Right hindlimb (tissue), 1 donor: ENCODE results near the gene COL4A1.
A peak's percentile ranks its signal among the peaks of the same experiment; 100 is the strongest.
"Not testable (repeated sequence)": the region's sequence is repeated elsewhere in the genome, so short reads cannot be mapped to it uniquely, and the experiment has no call there.

Experiments used
- DNase-seq: peaks from one replicate; pipeline ENCODE4 v3.0.0-alpha.2; 2018

Gene COL4A1

GRCh38 chr13:110128546-110128945 lies 178.4 kb downstream of the COL4A1 start:
- no peak for DNase-seq

GRCh38 chr13:110127986-110128511 lies 178.9 kb downstream of the COL4A1 start:
- no peak for DNase-seq

GRCh38 chr13:110126391-110126961 lies 180.5 kb downstream of the COL4A1 start:
- peak; percentile 62 for DNase-seq

- no peak for DNase-seq
Observed at GRCh38 chr13:110125613-110126272, 181.2 kb downstream of the COL4A1 start.

- DNase-seq, result no peak
Observed at GRCh38 chr13:110125157-110125556, 181.8 kb downstream of the COL4A1 start.

GRCh38 chr13:110124201-110124940 lies 182.6 kb downstream of the COL4A1 start:
- no peak for DNase-seq

DNA sequence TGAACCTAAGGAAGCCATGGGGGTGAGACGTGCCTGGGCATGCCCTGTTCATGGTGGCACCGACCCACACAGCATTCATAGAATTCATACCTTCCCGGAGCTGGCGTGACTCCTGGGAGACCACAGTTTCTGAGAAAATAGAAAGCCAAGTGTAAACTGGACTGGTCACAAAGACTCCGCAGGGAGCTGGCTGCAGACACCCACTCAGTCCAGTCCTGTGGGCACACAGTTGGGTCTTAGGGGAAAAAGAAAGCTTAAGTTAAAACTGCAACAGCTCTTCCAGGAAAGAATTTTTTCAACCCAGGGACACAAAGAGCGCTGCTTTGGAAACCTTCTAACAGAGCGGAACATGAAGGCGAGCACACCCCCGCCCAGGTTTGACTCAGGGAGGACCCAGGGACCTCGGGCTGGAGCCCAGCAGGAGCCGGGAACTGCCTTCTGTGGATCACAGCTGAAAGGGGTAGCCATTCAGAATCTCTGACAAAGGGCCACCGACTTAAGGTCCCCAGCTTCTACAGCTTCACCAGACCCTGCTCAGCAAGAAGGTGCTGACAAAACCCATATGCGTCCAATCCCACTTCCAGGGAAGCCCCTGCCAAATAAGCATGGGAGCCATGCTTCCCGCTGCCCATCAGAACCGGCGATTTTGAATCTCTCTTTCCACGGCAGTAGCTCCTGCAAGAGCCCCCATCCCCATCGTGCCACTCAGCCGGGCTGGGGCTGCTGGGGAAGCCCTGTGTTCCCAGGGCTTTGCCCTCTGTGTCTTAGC lies 183.7 kb downstream of the COL4A1 start:
- no peak for DNase-seq

- DNase-seq, result no peak
Observed at GRCh38 chr13:110121422-110122083, 185.4 kb downstream of the COL4A1 start.

DNA sequence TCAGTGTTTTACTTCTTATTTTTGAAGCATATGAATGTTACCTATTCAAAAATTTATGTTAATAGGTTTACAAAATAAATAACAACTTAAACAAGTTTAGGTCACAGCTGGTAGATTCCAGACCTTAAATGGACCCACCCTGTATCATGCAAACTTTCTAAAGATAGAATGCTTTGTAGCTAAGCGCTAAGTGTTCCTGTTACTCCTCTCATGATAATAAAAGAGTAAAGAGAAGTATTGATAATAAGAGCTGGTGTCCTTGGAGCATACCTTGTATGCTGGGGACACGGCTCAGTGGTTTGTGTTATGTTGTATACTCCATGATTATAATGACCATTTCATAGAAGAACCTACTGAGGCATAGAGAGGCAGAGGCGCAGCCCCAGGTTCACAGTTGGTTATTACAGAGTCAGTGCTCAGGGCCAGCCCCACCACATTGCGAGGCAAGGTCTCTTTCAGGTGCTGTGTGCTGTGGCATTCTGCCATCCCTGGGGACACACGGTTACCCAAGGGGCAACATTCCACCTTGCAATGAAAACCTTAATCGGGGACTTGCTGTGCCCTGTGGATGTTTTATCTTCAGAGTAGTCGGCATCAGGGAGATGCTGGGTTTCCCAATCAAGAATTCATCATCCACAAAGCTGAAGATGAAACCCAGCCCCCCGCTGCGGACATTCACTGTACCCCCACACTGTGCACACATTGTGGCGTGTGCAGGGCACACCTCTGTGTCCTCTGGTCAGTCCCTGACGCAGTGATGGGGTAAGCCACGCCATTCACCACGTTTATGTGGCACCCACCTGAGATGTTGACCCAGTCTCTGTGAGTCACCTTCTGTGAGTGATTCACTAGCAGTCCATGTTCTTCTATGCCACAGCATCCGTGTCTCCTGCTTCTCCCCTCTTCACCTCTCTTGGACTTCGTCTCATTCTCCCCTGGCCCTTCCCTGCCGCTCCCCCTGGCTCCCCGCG lies 186.7 kb downstream of the COL4A1 start:
- no peak for DNase-seq

DNA sequence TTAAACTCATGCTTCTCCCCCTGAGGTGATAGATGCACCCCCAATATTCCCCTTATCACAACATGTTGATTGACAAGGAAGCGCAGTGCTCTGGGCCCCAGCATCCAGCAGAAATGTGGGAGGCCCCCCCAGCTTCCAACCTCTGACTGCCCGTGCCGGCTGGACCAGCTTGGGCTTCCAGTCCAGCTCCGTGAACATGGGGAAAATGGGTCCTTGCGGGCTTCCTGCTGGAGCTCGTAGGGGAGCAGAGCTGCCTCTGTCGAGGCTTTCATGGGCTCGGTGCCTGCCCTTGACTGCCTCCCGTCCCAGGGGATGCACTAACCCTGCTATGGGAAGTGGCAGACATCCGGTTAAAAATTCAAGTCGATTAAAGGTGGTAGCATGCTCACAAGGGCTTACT lies 188.9 kb downstream of the COL4A1 start:
- DNase-seq, result no peak

DNA sequence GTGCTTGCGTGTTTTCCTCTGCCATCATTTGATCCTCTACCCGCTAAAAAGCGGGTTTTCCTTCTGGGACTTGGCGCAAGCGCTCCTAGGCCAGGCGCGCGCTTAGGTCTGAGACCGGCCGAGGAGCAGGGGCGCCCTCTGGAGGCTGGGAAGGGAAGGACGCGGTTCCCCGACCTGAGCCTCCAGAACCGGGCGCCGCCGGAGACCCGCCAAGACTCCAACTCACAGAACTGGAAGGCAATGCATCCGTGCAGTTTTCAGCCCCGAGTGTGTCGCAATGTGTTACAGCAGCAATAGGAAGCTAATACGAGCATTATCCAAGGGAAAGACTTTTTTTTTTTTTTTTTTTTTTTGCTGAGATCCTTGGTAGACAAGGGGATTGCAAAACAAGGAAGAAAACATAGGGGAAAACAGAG lies 190.9 kb downstream of the COL4A1 start:
- DNase-seq, result peak; percentile 63

DNA sequence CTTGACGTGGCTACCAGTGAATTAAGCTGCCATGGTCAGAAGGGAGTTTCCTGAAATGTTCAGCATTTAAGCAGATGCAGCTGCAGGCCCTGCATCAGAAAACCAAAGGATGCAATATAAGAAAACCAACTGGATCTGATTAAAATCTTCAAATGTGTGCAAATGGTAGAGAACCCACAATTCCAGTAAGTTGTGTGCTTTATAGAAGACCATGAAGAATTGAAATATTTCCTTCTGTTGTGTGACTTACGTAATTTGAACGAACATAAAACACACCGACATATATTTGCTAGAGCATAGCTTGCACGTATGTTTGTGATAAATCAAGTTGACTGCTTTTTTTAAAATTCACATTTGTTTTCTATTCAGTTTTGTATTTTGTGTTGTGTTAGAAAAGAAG lies 191.4 kb downstream of the COL4A1 start:
- no peak for DNase-seq

GRCh38 chr13:110114316-110114715 lies 192.6 kb downstream of the COL4A1 start:
- no peak for DNase-seq

DNA sequence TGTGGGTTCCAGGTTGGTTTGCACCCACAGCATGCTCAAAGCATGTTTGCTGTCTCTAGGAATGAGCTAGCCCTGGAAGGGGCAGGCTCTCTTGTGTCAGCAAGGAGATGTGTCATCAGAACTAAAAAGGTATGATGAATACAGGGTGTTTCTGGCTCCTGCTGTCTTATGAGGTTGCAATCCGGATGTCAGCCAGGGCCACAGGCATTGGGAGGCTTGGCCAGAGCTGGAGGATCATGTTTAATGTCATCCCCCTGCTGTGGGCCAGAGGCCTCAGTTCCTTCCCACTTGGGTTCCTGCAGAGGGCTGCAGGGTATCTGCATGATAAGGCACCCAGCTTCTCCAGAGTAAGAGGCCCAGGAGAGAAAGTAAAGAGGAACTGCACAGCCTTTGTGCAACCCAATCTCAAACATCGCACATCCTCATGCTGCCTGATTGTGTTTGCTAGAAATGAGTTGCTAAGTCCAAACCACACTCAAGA lies 193.6 kb downstream of the COL4A1 start:
- DNase-seq, result no peak

DNA sequence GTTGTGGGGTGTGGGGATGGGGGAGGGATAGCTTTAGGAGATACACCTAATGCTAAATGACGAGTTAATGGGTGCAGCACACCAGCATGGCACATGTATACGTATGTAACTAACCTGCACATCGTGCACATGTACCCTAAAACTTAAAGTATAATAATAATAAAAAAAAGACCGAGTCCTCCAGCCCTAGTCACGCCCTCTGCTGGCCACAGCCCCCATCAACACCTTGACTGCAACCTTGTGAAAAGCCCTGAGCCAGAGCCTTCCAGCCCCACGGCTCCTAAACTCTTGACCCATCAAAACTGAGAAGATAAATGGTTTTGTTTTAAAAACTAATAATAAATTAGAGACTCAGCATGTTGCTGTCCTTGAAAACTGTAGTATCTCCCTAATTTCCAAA lies 194.6 kb downstream of the COL4A1 start:
- DNase-seq, result not testable (repeated sequence)

DNA sequence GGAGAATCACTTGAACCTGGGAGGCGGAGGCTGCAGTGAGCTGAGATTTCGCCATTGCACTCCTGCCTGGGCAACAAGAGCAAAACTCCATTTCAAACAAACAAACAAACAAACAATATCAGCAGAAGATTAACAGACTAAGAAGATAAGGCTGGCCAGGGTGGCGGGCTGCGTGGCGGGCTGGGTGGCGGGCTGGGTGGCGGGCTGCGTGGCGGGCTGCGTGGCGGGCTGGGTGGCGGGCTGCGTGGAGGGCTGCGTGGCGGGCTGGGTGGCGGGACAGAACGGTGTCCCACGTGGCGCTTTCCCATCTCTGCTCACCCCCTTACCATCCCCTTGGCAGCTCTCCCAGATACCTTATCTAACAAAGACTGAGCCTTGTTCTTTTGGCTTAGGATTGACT lies 196.2 kb downstream of the COL4A1 start:
- DNase-seq, result no peak

- DNase-seq, result peak; percentile 81
Observed at GRCh38 chr13:110109910-110110309, 197.0 kb downstream of the COL4A1 start.

GRCh38 chr13:110109140-110109783 lies 197.7 kb downstream of the COL4A1 start:
- DNase-seq, result no peak

DNA sequence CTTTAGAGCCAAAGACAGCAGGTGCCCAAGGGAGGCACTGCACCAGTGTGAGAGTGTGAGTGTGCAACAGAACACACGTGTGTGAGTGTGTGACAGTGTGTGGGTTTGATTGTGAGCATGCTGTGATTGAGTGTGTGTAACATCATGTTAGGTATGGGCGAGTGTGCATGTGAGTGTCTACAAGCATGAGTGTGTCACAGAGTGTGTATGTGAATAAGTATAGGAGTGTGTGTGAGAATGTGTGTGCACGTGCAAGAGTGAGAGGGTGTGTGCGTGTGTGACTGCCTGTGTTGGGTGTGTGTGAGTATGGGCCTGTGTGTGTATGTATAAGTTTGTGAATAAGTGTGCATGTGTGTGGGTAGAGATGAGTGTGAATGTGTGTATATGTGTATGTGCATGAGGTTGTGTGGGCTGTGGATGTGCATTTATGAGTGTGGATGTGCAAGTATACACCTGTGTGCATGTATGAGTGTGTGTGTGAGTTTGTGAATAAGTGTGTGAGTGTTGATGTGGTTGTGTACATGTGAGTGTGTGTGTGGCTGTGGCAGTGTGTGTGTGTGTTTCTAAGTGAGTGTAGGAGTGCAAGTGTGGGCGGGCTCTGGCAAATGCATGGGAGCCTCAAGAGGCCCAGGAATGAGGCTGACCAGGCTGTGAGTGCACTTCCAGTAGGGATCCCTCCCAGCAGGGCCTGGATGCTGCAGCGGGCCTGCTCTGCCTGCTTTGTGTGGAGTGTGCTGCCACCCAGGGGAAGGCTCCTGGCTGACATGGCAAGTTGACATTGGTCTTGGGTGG lies 198.4 kb downstream of the COL4A1 start:
- peak; percentile 87 for DNase-seq
